GM23338 (cell line): ENCODE data around the gene FBN2. TPM values are rescaled to one million over a fixed set of nuclear protein-coding genes. Genes with fewer than 3 reads are reported as not detected.

Experiments used
- ATAC-seq: fragments of 200-7000 bp; cut with Tn5 transposase; 3 replicates; pipeline ENCODE4 v1.9.1; 2020
- DNase-seq: peaks from one replicate; pipeline ENCODE4 v3.0.0-alpha.2; 2015; ENCODE audit warnings: low spot score
- H2AFZ ChIP-seq: fragments of 200-600 bp; sonication (generic); 2 replicates; pipeline ENCODE4 v1.8.0; 2016; ENCODE audit warnings: antibody characterized with exemption, mild to moderate bottlenecking, moderate library complexity
- H3F3A ChIP-seq: fragments of 200-600 bp; sonication (generic); replicated peaks from 2 replicates; pipeline ENCODE4 v1.8.0; 2017; ENCODE audit warnings: antibody characterized with exemption, mixed run types, low read depth
- H3K27ac ChIP-seq: fragments of 200-600 bp; sonication (generic); 2 replicates; pipeline ENCODE4 v1.6.1; 2016; ENCODE audit warnings: low read depth
- H3K27me3 ChIP-seq: fragments of 200-600 bp; sonication (generic); 2 replicates; pipeline ENCODE4 v1.8.0; 2016; ENCODE audit warnings: mild to moderate bottlenecking, mixed run types, moderate library complexity; ENCODE audit not compliant: insufficient read depth
- H3K36me3 ChIP-seq: fragments of 200-600 bp; sonication (generic); 2 replicates; pipeline ENCODE4 v1.8.0; 2016; ENCODE audit warnings: mild to moderate bottlenecking; ENCODE audit not compliant: insufficient read depth
- H3K4me1 ChIP-seq: fragments of 200-600 bp; sonication (generic); 2 replicates; pipeline ENCODE4 v1.8.0; 2016; ENCODE audit warnings: mild to moderate bottlenecking, moderate library complexity; ENCODE audit not compliant: insufficient read depth
- H3K4me2 ChIP-seq: fragments of 200-600 bp; sonication (generic); 2 replicates; pipeline ENCODE4 v1.7.1; 2017; ENCODE audit warnings: mixed run types
- H3K4me3 ChIP-seq: fragments of 200-600 bp; sonication (generic); 2 replicates; pipeline ENCODE4 v1.6.1; 2016; ENCODE audit warnings: mixed run types
- H3K79me2 ChIP-seq: fragments of 200-600 bp; sonication (generic); replicated peaks from 2 replicates; pipeline ENCODE4 v1.8.0; 2017; ENCODE audit warnings: mild to moderate bottlenecking; ENCODE audit not compliant: insufficient read depth
- H3K9me2 ChIP-seq: fragments of 200-600 bp; sonication (generic); 2 replicates; pipeline ENCODE4 v1.8.0; 2017; ENCODE audit not compliant: insufficient read depth
- H4K20me1 ChIP-seq: fragments of 200-600 bp; sonication (generic); replicated peaks from 2 replicates; pipeline ENCODE4 v1.8.0; 2017; ENCODE audit warnings: mild to moderate bottlenecking; ENCODE audit not compliant: insufficient read depth
- H3K27ac Mint-ChIP-seq: 2 replicates; pipeline ENCODE4 v1.8.0; 2020; ENCODE audit warnings: inconsistent platforms, mild to moderate bottlenecking, moderate library complexity, mixed read lengths
- H3K27me3 Mint-ChIP-seq: 3 replicates; pipeline ENCODE4 v1.8.0; 2022; ENCODE audit warnings: low read depth, mild to moderate bottlenecking, moderate library complexity, mixed read lengths, inconsistent platforms; ENCODE audit not compliant: insufficient read depth, poor library complexity
- H3K36me3 Mint-ChIP-seq: 3 replicates; pipeline ENCODE4 v1.8.0; 2021; ENCODE audit warnings: low read depth, mild to moderate bottlenecking, inconsistent platforms, moderate library complexity, mixed read lengths
- H3K4me1 Mint-ChIP-seq: 3 replicates; pipeline ENCODE4 v1.8.0; 2020; ENCODE audit warnings: mild to moderate bottlenecking, inconsistent platforms, mixed read lengths
- H3K4me3 Mint-ChIP-seq: 3 replicates; pipeline ENCODE4 v1.8.0; 2021; ENCODE audit warnings: moderate library complexity, mild to moderate bottlenecking, inconsistent platforms, mixed read lengths
- H3K9me3 Mint-ChIP-seq: 3 replicates; pipeline ENCODE4 v1.8.0; 2020; ENCODE audit warnings: moderate library complexity, mild to moderate bottlenecking, inconsistent platforms, mixed read lengths
- CREB1 ChIP-seq: fragments of 250-450 bp; sonication (Bioruptor Pico); IDR thresholded peaks from 2 replicates; pipeline ENCODE4 v1.5.0; 2020; ENCODE audit warnings: low read depth, mild to moderate bottlenecking, moderate library complexity
- CTCF ChIP-seq, 2 experiments: fragments of 200-600 bp in 1 of 2; sonication (generic) in 1 of 2; conservative IDR thresholded peaks; 2 replicates each; pipeline versions ENCODE4 v1.5.1 to v1.6.1; 2016 to 2017; ENCODE audit warnings: antibody characterized with exemption in 2 of 2, low read depth in 2 of 2, mild to moderate bottlenecking in 2 of 2, moderate library complexity in 1 of 2
- EZH2 ChIP-seq: fragments of 200-600 bp; sonication (generic); IDR thresholded peaks from one replicate; pipeline ENCODE4 v1.8.0; 2017; ENCODE audit warnings: antibody characterized with exemption, mild to moderate bottlenecking, low read depth; ENCODE audit not compliant: unreplicated experiment
- NANOG ChIP-seq: IDR thresholded peaks from 2 replicates; pipeline ENCODE4 v1.6.1; 2016; ENCODE audit warnings: antibody characterized with exemption, borderline replicate concordance
- POLR2AphosphoS5 ChIP-seq: IDR thresholded peaks from 2 replicates; pipeline ENCODE4 v1.6.1; 2016; ENCODE audit warnings: antibody characterized with exemption, low read depth
- STAT1 ChIP-seq: IDR thresholded peaks from one replicate; pipeline ENCODE4 v1.6.1; 2016; ENCODE audit warnings: antibody characterized with exemption; ENCODE audit not compliant: unreplicated experiment
- ZNF114 ChIP-seq: fragments of 250-450 bp; sonication (Bioruptor Pico); IDR thresholded peaks from 2 replicates; pipeline ENCODE4 v1.5.0; 2020; ENCODE audit warnings: mild to moderate bottlenecking, moderate library complexity
- ZNF331 ChIP-seq: fragments of 250-450 bp; sonication (Bioruptor Pico); IDR thresholded peaks from 2 replicates; pipeline ENCODE4 v1.5.0; 2020; ENCODE audit warnings: low read depth, mild to moderate bottlenecking, moderate library complexity
- polyA plus RNA-seq: library from polyadenylated mRNA; unstranded; fragments of >200 nt; fragmentation: Nextera tagmentation; extraction: Ambion mirVana; gene quantifications from 2 replicates; pipeline ENCODE4 v1.2.1, GENCODE V29; 2016
- total RNA-seq: library from RNA; depleted of rRNA; stranded (reverse); fragments of >200 nt; shearing (Covaris generic); gene quantifications from 2 replicates; pipeline ENCODE4 v1.2.3, GENCODE V29; 2014
- TF ChIP-seq, protein P1 (sequence below): IDR thresholded peaks from 2 replicates; pipeline ENCODE4 v1.6.1; 2016; ENCODE audit warnings: antibody characterized with exemption
- TF ChIP-seq, protein P2 (sequence below): IDR thresholded peaks from one replicate; pipeline ENCODE4 v1.6.1; 2018; ENCODE audit warnings: antibody characterized with exemption; ENCODE audit not compliant: unreplicated experiment

The FBN2 gene
- total and polyA plus RNA-seq, 2 experiments from 2014 or later, result 2.6 to 13.6 TPM

- TF ChIP-seq ZNF331 (CRISPR knock-in tag) (no peak), NANOG (no peak), ZNF114 (CRISPR knock-in tag) (no peak)
- TF ChIP-seq, protein P1, sequence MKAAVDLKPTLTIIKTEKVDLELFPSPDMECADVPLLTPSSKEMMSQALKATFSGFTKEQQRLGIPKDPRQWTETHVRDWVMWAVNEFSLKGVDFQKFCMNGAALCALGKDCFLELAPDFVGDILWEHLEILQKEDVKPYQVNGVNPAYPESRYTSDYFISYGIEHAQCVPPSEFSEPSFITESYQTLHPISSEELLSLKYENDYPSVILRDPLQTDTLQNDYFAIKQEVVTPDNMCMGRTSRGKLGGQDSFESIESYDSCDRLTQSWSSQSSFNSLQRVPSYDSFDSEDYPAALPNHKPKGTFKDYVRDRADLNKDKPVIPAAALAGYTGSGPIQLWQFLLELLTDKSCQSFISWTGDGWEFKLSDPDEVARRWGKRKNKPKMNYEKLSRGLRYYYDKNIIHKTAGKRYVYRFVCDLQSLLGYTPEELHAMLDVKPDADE, result no peak
These were observed 267.0 kb downstream of the FBN2 start (continued) for GRCh38 chr5:128271071-128271470.

DNA sequence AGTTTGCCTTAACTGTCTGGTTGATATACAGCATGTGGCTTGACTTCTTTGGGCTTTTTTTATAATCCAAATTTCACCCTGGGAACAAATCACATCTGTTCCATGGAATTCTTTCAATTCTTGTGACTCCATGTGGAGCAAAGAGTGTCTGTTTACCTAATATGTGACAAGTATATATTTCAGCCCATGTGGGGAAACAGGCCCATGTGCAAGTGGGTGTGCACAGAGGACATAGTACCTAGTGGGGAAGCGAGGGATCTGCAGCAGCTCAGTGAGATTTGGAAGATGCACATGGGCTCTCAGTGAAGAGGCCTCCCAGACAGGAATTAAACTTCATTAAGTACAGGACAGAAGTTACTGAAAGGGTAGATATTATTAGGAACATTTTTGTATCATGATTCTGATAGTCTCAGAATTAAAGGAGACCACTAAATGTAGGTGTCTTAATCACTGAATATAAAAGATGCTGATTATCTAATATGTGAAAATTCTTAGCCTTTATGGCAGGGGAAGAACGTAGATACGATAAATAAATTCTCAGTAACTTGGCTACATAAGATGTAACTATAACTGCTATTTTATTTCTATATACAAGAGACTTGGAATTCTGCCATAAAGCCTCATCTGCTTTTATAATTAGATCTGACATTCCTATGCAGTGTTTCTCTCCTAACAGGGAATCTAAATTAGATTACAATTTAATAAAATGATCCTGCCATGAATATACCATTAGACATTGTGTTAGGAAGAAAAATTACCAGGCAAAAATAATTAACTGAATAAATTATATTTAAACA lies 273.3 kb downstream of the FBN2 start:
- no peak overlapping the region for H3K4me3 Mint-ChIP-seq
- Histone ChIP-seq H3K4me2 (no peak overlapping the region), H3K79me2 (no peaks in the 10 kb centered on the region), H2AFZ (no peak overlapping the region), H3F3A (no peaks in the 10 kb centered on the region), H3K36me3 (no peaks in the 10 kb centered on the region), H3K27me3 (no peaks in the 10 kb centered on the region), H3K9me2 (no peaks in the 10 kb centered on the region; the same call in 1 of the 2 replicates), H3K4me3 (no peak overlapping the region), H4K20me1 (peaks cover 2% of the 10 kb centered on the region; the same call in 1 of the 2 replicates), H3K4me1 (peaks cover 7% of the 10 kb centered on the region; the same call in 1 of the 2 replicates), H3K27ac (no peak overlapping the region)
- H3K27ac Mint-ChIP-seq, result no peak overlapping the region
- no peaks in the 10 kb centered on the region for H3K9me3 Mint-ChIP-seq
- no peak for ATAC-seq
- H3K36me3 Mint-ChIP-seq, result peaks cover 13% of the 10 kb centered on the region
- peaks cover 4% of the 10 kb centered on the region for H3K27me3 Mint-ChIP-seq
- no peak for DNase-seq
- peaks cover 13% of the 10 kb centered on the region; the same call in 2 of the 3 replicates for H3K4me1 Mint-ChIP-seq
- TF ChIP-seq CREB1 (no peak), EZH2 (no peak), ZNF331 (CRISPR knock-in tag) (no peak), POLR2AphosphoS5 (no peak), STAT1 (no peak), CTCF (conservative IDR thresholded peaks at IDR 0.05; ENCODE audit: low read depth in 2 of 2) (no peak)
- TF ChIP-seq, protein P1, result no peak
- TF ChIP-seq, protein P2, sequence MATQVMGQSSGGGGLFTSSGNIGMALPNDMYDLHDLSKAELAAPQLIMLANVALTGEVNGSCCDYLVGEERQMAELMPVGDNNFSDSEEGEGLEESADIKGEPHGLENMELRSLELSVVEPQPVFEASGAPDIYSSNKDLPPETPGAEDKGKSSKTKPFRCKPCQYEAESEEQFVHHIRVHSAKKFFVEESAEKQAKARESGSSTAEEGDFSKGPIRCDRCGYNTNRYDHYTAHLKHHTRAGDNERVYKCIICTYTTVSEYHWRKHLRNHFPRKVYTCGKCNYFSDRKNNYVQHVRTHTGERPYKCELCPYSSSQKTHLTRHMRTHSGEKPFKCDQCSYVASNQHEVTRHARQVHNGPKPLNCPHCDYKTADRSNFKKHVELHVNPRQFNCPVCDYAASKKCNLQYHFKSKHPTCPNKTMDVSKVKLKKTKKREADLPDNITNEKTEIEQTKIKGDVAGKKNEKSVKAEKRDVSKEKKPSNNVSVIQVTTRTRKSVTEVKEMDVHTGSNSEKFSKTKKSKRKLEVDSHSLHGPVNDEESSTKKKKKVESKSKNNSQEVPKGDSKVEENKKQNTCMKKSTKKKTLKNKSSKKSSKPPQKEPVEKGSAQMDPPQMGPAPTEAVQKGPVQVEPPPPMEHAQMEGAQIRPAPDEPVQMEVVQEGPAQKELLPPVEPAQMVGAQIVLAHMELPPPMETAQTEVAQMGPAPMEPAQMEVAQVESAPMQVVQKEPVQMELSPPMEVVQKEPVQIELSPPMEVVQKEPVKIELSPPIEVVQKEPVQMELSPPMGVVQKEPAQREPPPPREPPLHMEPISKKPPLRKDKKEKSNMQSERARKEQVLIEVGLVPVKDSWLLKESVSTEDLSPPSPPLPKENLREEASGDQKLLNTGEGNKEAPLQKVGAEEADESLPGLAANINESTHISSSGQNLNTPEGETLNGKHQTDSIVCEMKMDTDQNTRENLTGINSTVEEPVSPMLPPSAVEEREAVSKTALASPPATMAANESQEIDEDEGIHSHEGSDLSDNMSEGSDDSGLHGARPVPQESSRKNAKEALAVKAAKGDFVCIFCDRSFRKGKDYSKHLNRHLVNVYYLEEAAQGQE, result no peak
